HK-2 (cell line): ENCODE measurements around the gene TPK1.

Experiments used
- DNase-seq: peaks from one replicate; pipeline ENCODE4 v3.0.0-alpha.2; 2018; ENCODE audit not compliant: unreplicated experiment

TPK1 gene

DNA sequence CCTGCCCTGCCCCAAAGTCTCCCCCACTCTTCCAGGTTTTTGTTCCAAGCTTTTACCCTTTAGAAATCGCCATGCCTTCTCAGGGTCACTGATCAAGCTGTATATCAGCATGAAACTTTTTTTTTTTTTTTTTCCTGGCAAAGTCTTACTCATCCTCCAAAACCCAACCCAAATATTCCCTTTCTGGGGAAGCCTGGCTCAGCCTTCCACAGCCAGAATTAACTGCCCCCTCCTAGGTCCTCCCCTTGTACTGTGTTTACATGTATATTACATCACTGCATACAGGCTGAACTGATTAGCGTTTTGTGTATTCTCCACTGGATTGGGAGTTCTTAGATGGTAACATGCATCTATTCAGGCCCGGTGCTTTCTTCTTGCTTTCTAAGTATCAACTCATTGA, 427.7 kb downstream of the TPK1 start:
- no peak for DNase-seq

DNA sequence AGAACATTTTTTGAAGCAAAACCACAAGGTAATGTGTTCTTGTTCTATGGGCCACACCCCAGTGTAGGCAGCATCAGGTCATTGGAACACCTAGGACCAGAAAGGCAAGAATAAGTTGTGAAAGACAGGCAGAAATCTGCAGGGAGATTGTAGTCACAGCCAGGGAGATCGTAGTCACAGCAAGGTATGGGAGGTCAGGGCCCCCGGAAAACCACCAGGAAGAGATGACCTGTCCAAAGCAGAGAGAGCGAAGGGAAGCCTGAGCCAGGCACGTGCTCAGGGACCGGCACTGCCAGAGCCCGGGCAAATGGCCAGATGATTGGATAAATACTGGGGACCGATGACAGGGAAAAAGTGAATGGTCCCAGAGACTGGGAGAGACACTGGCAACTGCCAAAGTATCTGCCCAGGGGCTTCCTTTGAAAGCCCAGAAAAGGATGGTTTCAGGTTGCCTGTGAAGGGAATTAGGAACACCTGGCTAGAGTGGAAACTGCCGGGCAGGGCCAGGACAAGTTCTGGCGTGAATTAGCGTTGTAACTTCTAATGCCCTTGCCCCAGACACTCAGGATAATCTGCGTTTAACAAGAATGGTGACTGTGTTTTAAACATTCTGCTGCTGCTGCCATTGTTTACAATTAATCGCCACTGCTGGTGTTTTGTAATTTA, 428.5 kb downstream of the TPK1 start:
- no peak for DNase-seq

- DNase-seq = no peak
Measured at GRCh38 chr7:144404946-144405345, 430.9 kb downstream of the TPK1 start.

GRCh38 chr7:144403649-144404061, 432.2 kb downstream of the TPK1 start, which contains the start of gene NOBOX:
Gene NOBOX (minus strand): TSS chr7:144403693.
- no peak for DNase-seq

- no peak for DNase-seq
Measured at GRCh38 chr7:144403102-144403501, 432.8 kb downstream of the TPK1 start.
